Measurements from ENCODE around the gene DLG1. TPM values are rescaled to one million over a fixed set of nuclear protein-coding genes. Genes with fewer than 3 reads are reported as not detected.
"Not testable (repeated sequence)": the region's sequence is repeated elsewhere in the genome, so short reads cannot be mapped to it uniquely, and the experiment has no call there.

The DLG1 gene
- total and polyA plus RNA-seq, 2 of the 4 experiments (the other 2 are of a cell fraction), result 21.2 to 57.7 TPM

GRCh38 chr3:197216169-197216860 is 82.1 kb downstream of the DLG1 start (continued):
- no peak for TF ChIP-seq MXI1 (IDR thresholded peaks at IDR 0.05; ENCODE audit: borderline replicate concordance, low read depth, low read length)

- no peak overlapping the region for H4K91ac ChIP-seq (ENCODE audit: insufficient read depth, low read depth, low read length)
- peaks cover 6% of the 10 kb centered on the region for H3K4me1 ChIP-seq (ENCODE audit: control insufficient read depth, insufficient read depth, low read length)
- no peaks in the 10 kb centered on the region for H3K36me3 ChIP-seq (ENCODE audit: control insufficient read depth, insufficient read depth, low read length)
- H3K23ac ChIP-seq (ENCODE audit: low read depth, low read length), result no peak overlapping the region
- H2AFZ ChIP-seq (replicated peaks; ENCODE audit: low read length, poor library complexity), result no peak overlapping the region
- no peak for TF ChIP-seq MXI1 (IDR thresholded peaks at IDR 0.05; ENCODE audit: borderline replicate concordance, low read depth, low read length)
- H3K9me1 ChIP-seq (ENCODE audit: insufficient read depth, low read length), result peaks cover 4% of the 10 kb centered on the region; the same call in 1 of the 2 replicates
- no peak overlapping the region for H3K9ac ChIP-seq (ENCODE audit: low read depth, low read length)
- CTCF ChIA-PET, result no interaction called here
- no TSS peak for BruUV-seq (replicated peaks)
- 79% methylated on average over 2 of the region's 5 CpGs; no CpG with 5 or more reads in 1 of the 2 experiments for WGBS, 2 experiments (ENCODE audit: extremely low coverage in 2 of 2, insufficient read length in 1 of 2)
- H3K79me1 ChIP-seq (ENCODE audit: low read depth in 1 of 2, low read length in 2 of 2), result peaks cover 17 to 47% of the 10 kb centered on the region in 2 experiments
- no peak overlapping the region for H2AK9ac ChIP-seq (replicated peaks; ENCODE audit: low read depth, low read length, poor library complexity)
- POLR2A ChIA-PET (ENCODE audit: unreplicated experiment), result no interaction called here
- H3K4me2 ChIP-seq (ENCODE audit: low read depth, low read length), result no peak overlapping the region
- no peak overlapping the region for H3K4ac ChIP-seq (ENCODE audit: low read depth, low read length)
- H2AK5ac ChIP-seq (ENCODE audit: low read depth, low read length), result no peak overlapping the region
- H2BK20ac ChIP-seq (ENCODE audit: low read depth, low read length), result no peak overlapping the region
- H3K14ac ChIP-seq (replicated peaks; ENCODE audit: low read depth, low read length), result no peak overlapping the region
- peaks cover 28% of the 10 kb centered on the region; the same call in 1 of the 2 replicates for H4K20me1 ChIP-seq (ENCODE audit: insufficient read depth, low read length)
- DNase-seq, result no peak
- no peak for ATAC-seq (ENCODE audit: low read depth)
- H4K5ac ChIP-seq (ENCODE audit: low read depth, low read length), result no peak overlapping the region
- H3K27me3 ChIP-seq (ENCODE audit: control insufficient read depth, insufficient read depth, low read length), result no peaks in the 10 kb centered on the region
- no peak overlapping the region for H3K4me3 ChIP-seq (ENCODE audit: insufficient read depth, low read depth, low read length)
- in situ Hi-C loops (cut with MboI; ENCODE audit: low sequenced_read_pairs) (no loop called here), dilution Hi-C loops (cut with HindIII; ENCODE audit: low sequenced_read_pairs, unreplicated experiment) (no loop called here), intact Hi-C loops (cut with micrococcal nuclease) (no loop called here)
- H2BK15ac ChIP-seq (ENCODE audit: low read depth, low read length), result no peak overlapping the region
- no peaks in the 10 kb centered on the region for H3K9me3 ChIP-seq (ENCODE audit: control insufficient read depth, insufficient read depth, low read length)
- no peak overlapping the region for H2BK5ac ChIP-seq (ENCODE audit: low read depth, low read length, poor library complexity, severe bottlenecking)
- no peak overlapping the region for H2BK120ac ChIP-seq (ENCODE audit: low read depth, low read length)
- no peak overlapping the region for H3K56ac ChIP-seq (ENCODE audit: extremely low read depth, insufficient read depth, low read length)
- no peak overlapping the region for H3K18ac ChIP-seq (ENCODE audit: low read depth, low read length)
- no peak overlapping the region for H3K27ac ChIP-seq (ENCODE audit: insufficient read depth, low read length)
- H4K8ac ChIP-seq (ENCODE audit: low read depth in 2 of 2, low read length in 2 of 2), result no peak overlapping the region
These were observed 86.1 kb downstream of the DLG1 start for GRCh38 chr3:197212290-197212689.

- H3K36me3 ChIP-seq (ENCODE audit: control insufficient read depth, insufficient read depth, low read length); H2BK120ac ChIP-seq (ENCODE audit: low read depth, low read length); H3K4ac ChIP-seq (ENCODE audit: low read depth, low read length); BruUV-seq (replicated peaks); H2AK5ac ChIP-seq (ENCODE audit: low read depth, low read length); H3K4me1 ChIP-seq (ENCODE audit: control insufficient read depth, insufficient read depth, low read length); H3K9ac ChIP-seq (ENCODE audit: low read depth, low read length); H3K18ac ChIP-seq (ENCODE audit: low read depth, low read length); H2BK15ac ChIP-seq (ENCODE audit: low read depth, low read length); H3K4me2 ChIP-seq (ENCODE audit: low read depth, low read length); H4K8ac ChIP-seq (ENCODE audit: low read depth in 2 of 2, low read length in 2 of 2); DNase-seq; ATAC-seq (ENCODE audit: low read depth); H3K9me3 ChIP-seq (ENCODE audit: control insufficient read depth, insufficient read depth, low read length); H2AK9ac ChIP-seq (replicated peaks; ENCODE audit: low read depth, low read length, poor library complexity); H3K4me3 ChIP-seq (ENCODE audit: insufficient read depth, low read depth, low read length); in situ Hi-C loops (cut with MboI; ENCODE audit: low sequenced_read_pairs); CTCF ChIA-PET; H3K14ac ChIP-seq (replicated peaks; ENCODE audit: low read depth, low read length); H3K56ac ChIP-seq (ENCODE audit: extremely low read depth, insufficient read depth, low read length); H2BK5ac ChIP-seq (ENCODE audit: low read depth, low read length, poor library complexity, severe bottlenecking); H3K9me1 ChIP-seq (ENCODE audit: insufficient read depth, low read length); dilution Hi-C loops (cut with HindIII; ENCODE audit: low sequenced_read_pairs, unreplicated experiment); H2BK20ac ChIP-seq (ENCODE audit: low read depth, low read length); H4K91ac ChIP-seq (ENCODE audit: insufficient read depth, low read depth, low read length); H2AFZ ChIP-seq (replicated peaks; ENCODE audit: low read length, poor library complexity); H3K23ac ChIP-seq (ENCODE audit: low read depth, low read length); POLR2A ChIA-PET (ENCODE audit: unreplicated experiment); intact Hi-C loops (cut with micrococcal nuclease); H3K27ac ChIP-seq (ENCODE audit: insufficient read depth, low read length); H4K5ac ChIP-seq (ENCODE audit: low read depth, low read length); H3K27me3 ChIP-seq (ENCODE audit: control insufficient read depth, insufficient read depth, low read length): not testable (repeated sequence)
- H3K79me1 ChIP-seq (ENCODE audit: low read depth in 1 of 2, low read length in 2 of 2), result peaks cover 22 to 49% of the 10 kb centered on the region in 2 experiments
- WGBS, 2 experiments (ENCODE audit: extremely low coverage in 2 of 2, insufficient read length in 1 of 2), result no CpG with 5 or more reads among the region's 4 CpGs
- H4K20me1 ChIP-seq (ENCODE audit: insufficient read depth, low read length), result peaks cover 27% of the 10 kb centered on the region; the same call in 1 of the 2 replicates
These were observed 86.7 kb downstream of the DLG1 start for GRCh38 chr3:197211698-197212097.

Measured in IMR-90 (cell line).